Muscle layer of colon (tissue), 2 donors: Measurements from ENCODE around the gene ANAPC13.

ENCODE experiments used
- H3K27ac ChIP-seq: one replicate; pipeline ENCODE4 v1.7.0; 2013; ENCODE audit warnings: low read depth, mild to moderate bottlenecking, low read length, moderate library complexity
- H3K27me3 ChIP-seq, 2 donors: one replicate each; pipeline ENCODE4 v1.7.0; 2013; ENCODE audit warnings: low read length in 2 of 2, mild to moderate bottlenecking in 2 of 2; ENCODE audit not compliant: insufficient read depth in 2 of 2, control insufficient read depth in 1 of 2
- H3K36me3 ChIP-seq: one replicate; pipeline ENCODE4 v1.7.0; 2013; ENCODE audit warnings: mild to moderate bottlenecking, low read length; ENCODE audit not compliant: insufficient read depth
- H3K4me1 ChIP-seq: one replicate; pipeline ENCODE4 v1.7.0; 2013; ENCODE audit warnings: mild to moderate bottlenecking, low read length; ENCODE audit not compliant: insufficient read depth
- H3K4me3 ChIP-seq, 2 donors: one replicate each; pipeline ENCODE4 v1.7.0; 2013; ENCODE audit warnings: low read length in 2 of 2, low read depth in 1 of 2, mild to moderate bottlenecking in 1 of 2, moderate library complexity in 1 of 2
- H3K9ac ChIP-seq: one replicate; pipeline ENCODE4 v1.7.0; 2013; ENCODE audit warnings: low read length
- H3K9me3 ChIP-seq: one replicate; pipeline ENCODE4 v1.7.0; 2013; ENCODE audit warnings: mild to moderate bottlenecking, low read length
- donor health status: abdominal sarcoma.
- donor health status: Adenocarcinoma of cecum.

The ANAPC13 gene

GRCh38 chr3:134505485-134505884 is 19.7 kb upstream of the ANAPC13 start:
- no peaks in the 10 kb centered on the region for H3K4me1 ChIP-seq
- H3K9ac ChIP-seq, result no peak overlapping the region
- no peaks in the 10 kb centered on the region for H3K36me3 ChIP-seq
- H3K9me3 ChIP-seq, result no peaks in the 10 kb centered on the region
- H3K27me3 ChIP-seq, result no peaks in the 10 kb centered on the region
- H3K27ac ChIP-seq, result no peak overlapping the region
- no peak overlapping the region for H3K4me3 ChIP-seq

- Histone ChIP-seq H3K27me3 (no peaks in the 10 kb centered on the region), H3K27ac (no peak overlapping the region), H3K4me1 (no peaks in the 10 kb centered on the region), H3K9ac (no peak overlapping the region), H3K9me3 (no peaks in the 10 kb centered on the region), H3K4me3 (no peak overlapping the region), H3K36me3 (no peaks in the 10 kb centered on the region)
Measured at GRCh38 chr3:134504132-134504531, 18.3 kb upstream of the ANAPC13 start.

GRCh38 chr3:134503266-134503665 is 17.5 kb upstream of the ANAPC13 start:
- Histone ChIP-seq H3K27ac (no peak overlapping the region), H3K36me3 (no peaks in the 10 kb centered on the region), H3K9ac (no peak overlapping the region), H3K4me3 (no peak overlapping the region), H3K27me3 (no peaks in the 10 kb centered on the region), H3K4me1 (no peaks in the 10 kb centered on the region), H3K9me3 (no peaks in the 10 kb centered on the region)

GRCh38 chr3:134496471-134497071 is 10.8 kb upstream of the ANAPC13 start:
- peaks cover 3% of the 10 kb centered on the region for H3K4me1 ChIP-seq
- H3K9me3 ChIP-seq, result no peaks in the 10 kb centered on the region
- H3K27ac ChIP-seq, result no peak overlapping the region
- peaks cover 11% of the 10 kb centered on the region for H3K36me3 ChIP-seq
- no peaks in the 10 kb centered on the region for H3K27me3 ChIP-seq
- H3K4me3 ChIP-seq, result no peak overlapping the region
- H3K9ac ChIP-seq, result no peak overlapping the region

- Histone ChIP-seq H3K4me3 (no peak overlapping the region), H3K27ac (no peak overlapping the region), H3K36me3 (peaks cover 11% of the 10 kb centered on the region), H3K27me3 (no peaks in the 10 kb centered on the region), H3K9ac (no peak overlapping the region), H3K9me3 (no peaks in the 10 kb centered on the region), H3K4me1 (peaks cover 3% of the 10 kb centered on the region)
Measured at GRCh38 chr3:134495980-134496379, 10.2 kb upstream of the ANAPC13 start.

GRCh38 chr3:134494495-134494894 is 8.7 kb upstream of the ANAPC13 start:
- no peak overlapping the region for H3K4me3 ChIP-seq
- H3K27me3 ChIP-seq, result no peaks in the 10 kb centered on the region
- H3K9me3 ChIP-seq, result no peaks in the 10 kb centered on the region
- no peak overlapping the region for H3K9ac ChIP-seq
- H3K27ac ChIP-seq, result no peak overlapping the region
- peaks cover 11% of the 10 kb centered on the region for H3K36me3 ChIP-seq
- H3K4me1 ChIP-seq, result peaks cover 3% of the 10 kb centered on the region

GRCh38 chr3:134487406-134487805 is 1.6 kb upstream of the ANAPC13 start:
- peaks cover 4% of the 10 kb centered on the region for H3K36me3 ChIP-seq
- no peak overlapping the region for H3K27ac ChIP-seq
- no peaks in the 10 kb centered on the region for H3K27me3 ChIP-seq
- H3K4me1 ChIP-seq, result peaks cover 27% of the 10 kb centered on the region
- peak overlapping the region; percentile 57 for H3K9ac ChIP-seq
- no peaks in the 10 kb centered on the region for H3K9me3 ChIP-seq
- no peak overlapping the region for H3K4me3 ChIP-seq

- Histone ChIP-seq H3K27me3 (no peaks in the 10 kb centered on the region), H3K9me3 (no peaks in the 10 kb centered on the region), H3K27ac (peak overlapping the region; percentile 98), H3K4me3 (peak overlapping the region; percentile 86 to 98), H3K36me3 (peaks cover 12% of the 10 kb centered on the region), H3K4me1 (peaks cover 25% of the 10 kb centered on the region), H3K9ac (peak overlapping the region; percentile 57)
Measured at GRCh38 chr3:134486577-134487041, 824 bp upstream of the ANAPC13 start.

GRCh38 chr3:134485075-134485717 is 589 bp downstream of the ANAPC13 start:
- Histone ChIP-seq H3K36me3 (peaks cover 26% of the 10 kb centered on the region), H3K9me3 (no peaks in the 10 kb centered on the region), H3K9ac (peak overlapping the region; percentile 97), H3K4me1 (peaks cover 25% of the 10 kb centered on the region), H3K4me3 (peak overlapping the region; percentile 86 to 98), H3K27me3 (no peaks in the 10 kb centered on the region), H3K27ac (peak overlapping the region; percentile 98)

- Histone ChIP-seq H3K4me1 (peaks cover 25% of the 10 kb centered on the region), H3K4me3 (no peak overlapping the region), H3K9ac (no peak overlapping the region), H3K9me3 (no peaks in the 10 kb centered on the region), H3K27ac (no peak overlapping the region), H3K27me3 (no peaks in the 10 kb centered on the region), H3K36me3 (peaks cover 38% of the 10 kb centered on the region)
Measured at GRCh38 chr3:134483195-134483900, 2.4 kb downstream of the ANAPC13 start.

- peaks cover 21% of the 10 kb centered on the region for H3K4me1 ChIP-seq
- H3K27me3 ChIP-seq, result no peaks in the 10 kb centered on the region
- H3K9ac ChIP-seq, result no peak overlapping the region
- H3K27ac ChIP-seq, result no peak overlapping the region
- H3K4me3 ChIP-seq, result no peak overlapping the region
- H3K9me3 ChIP-seq, result no peaks in the 10 kb centered on the region
- H3K36me3 ChIP-seq, result peaks cover 45% of the 10 kb centered on the region
Measured at GRCh38 chr3:134482622-134483021, 3.2 kb downstream of the ANAPC13 start.
